Endodermal cell (in vitro differentiated cells): ENCODE data around the gene USP49. TPM values are rescaled to one million over a fixed set of nuclear protein-coding genes. Genes with fewer than 3 reads are reported as not detected.

Source experiments
- DNase-seq: peaks from one replicate; pipeline ENCODE4 v3.0.0-alpha.2; 2017
- H3K27ac ChIP-seq: 2 replicates; pipeline ENCODE4 v1.5.1; 2013; ENCODE audit warnings: mild to moderate bottlenecking, low read depth, low read length, moderate library complexity
- H3K27me3 ChIP-seq: 2 replicates; pipeline ENCODE4 v1.6.1; 2013; ENCODE audit warnings: mild to moderate bottlenecking, low read length, moderate library complexity; ENCODE audit not compliant: insufficient read depth, control insufficient read depth, poor library complexity, severe bottlenecking
- H3K36me3 ChIP-seq: 2 replicates; pipeline ENCODE4 v1.7.0; 2013; ENCODE audit warnings: mild to moderate bottlenecking, low read length, moderate library complexity; ENCODE audit not compliant: control insufficient read depth, insufficient read depth
- H3K4me1 ChIP-seq: one replicate; pipeline ENCODE4 v1.7.0; 2013; ENCODE audit warnings: low read length; ENCODE audit not compliant: control insufficient read depth, insufficient read depth
- H3K4me3 ChIP-seq: 2 replicates; pipeline ENCODE4 v1.5.1; 2013; ENCODE audit warnings: mild to moderate bottlenecking, low read length, moderate library complexity
- H3K9ac ChIP-seq: 2 replicates; pipeline ENCODE4 v1.6.1; 2013; ENCODE audit warnings: mild to moderate bottlenecking, low read length, moderate library complexity; ENCODE audit not compliant: poor library complexity, severe bottlenecking; ENCODE audit errors: extremely low read depth
- H3K9me3 ChIP-seq: 2 replicates; pipeline ENCODE4 v1.6.1; 2013; ENCODE audit warnings: mild to moderate bottlenecking, low read length, moderate library complexity; ENCODE audit not compliant: control insufficient read depth
- H3K27ac Mint-ChIP-seq: 2 replicates; pipeline ENCODE4 v1.8.0; 2020; ENCODE audit warnings: mixed read lengths
- H3K27me3 Mint-ChIP-seq: 2 replicates; pipeline ENCODE4 v1.8.0; 2021; ENCODE audit warnings: mild to moderate bottlenecking, mixed read lengths; ENCODE audit not compliant: insufficient read depth
- H3K36me3 Mint-ChIP-seq: 2 replicates; pipeline ENCODE4 v1.8.0; 2020; ENCODE audit warnings: low read depth, mixed read lengths
- H3K4me1 Mint-ChIP-seq: 2 replicates; pipeline ENCODE4 v1.8.0; 2020; ENCODE audit warnings: mixed read lengths
- H3K4me3 Mint-ChIP-seq: 2 replicates; pipeline ENCODE4 v1.8.0; 2020; ENCODE audit warnings: mild to moderate bottlenecking, moderate library complexity, mixed read lengths
- H3K9me3 Mint-ChIP-seq: 2 replicates; pipeline ENCODE4 v1.8.0; 2020; ENCODE audit warnings: mild to moderate bottlenecking, mixed read lengths
- CTCF ChIP-seq: fragments of 200-600 bp; sonication (generic); conservative IDR thresholded peaks from 2 replicates; pipeline ENCODE4 v1.5.0; 2021; ENCODE audit warnings: antibody characterized with exemption, mild to moderate bottlenecking
- WGBS, 2 experiments: methylation state at CpG; one replicate each; pipeline versions ENCODE4 v1.1.5 to v1.1.7; 2013; ENCODE audit warnings: missing lambda C conversion rate in 2 of 2, mixed read lengths in 1 of 2; ENCODE audit not compliant: insufficient coverage in 1 of 2, insufficient read length in 1 of 2; 5-methylcytosine and 5-hydroxymethylcytosine counted together
- total RNA-seq, 2 donors: library from RNA; stranded (reverse); fragmentation: NEBNext Ultra II Directional in 1 of 2; extraction: Animal tissue kit (Norgen Biotek cat#: 25700) in 1 of 2; gene quantifications; 2 replicates in 1 of 2; 3 replicates in 1 of 2; pipeline ENCODE4 v1.2.1, GENCODE V29; 2021

Gene USP49
- total RNA-seq, 2 donors from 2014 or later, result 14.0 to 18.9 TPM

- Histone ChIP-seq H3K4me3 (no peak overlapping the region), H3K27ac (no peak overlapping the region), H3K27me3 (no peaks in the 10 kb centered on the region), H3K9me3 (no peaks in the 10 kb centered on the region), H3K4me1 (no peaks in the 10 kb centered on the region), H3K36me3 (no peaks in the 10 kb centered on the region), H3K9ac (no peak overlapping the region)
- WGBS, 2 experiments, result 84 to 92% methylated on average over 8 to 10 of the region's 10 CpGs
- no peak for DNase-seq
- TF ChIP-seq CTCF, result no peak
- Mint-ChIP-seq H3K36me3 (no peaks in the 10 kb centered on the region), H3K4me3 (no peak overlapping the region), H3K9me3 (no peaks in the 10 kb centered on the region), H3K4me1 (no peaks in the 10 kb centered on the region), H3K27ac (no peak overlapping the region), H3K27me3 (peaks cover 13% of the 10 kb centered on the region)
Observed at GRCh38 chr6:41746107-41746506, 149.1 kb downstream of the USP49 start.

GRCh38 chr6:41744236-41744787 is 150.9 kb downstream of the USP49 start:
- no peak overlapping the region for H3K27ac Mint-ChIP-seq
- Histone ChIP-seq H3K9me3 (no peaks in the 10 kb centered on the region), H3K27me3 (no peaks in the 10 kb centered on the region), H3K4me3 (no peak overlapping the region), H3K36me3 (no peaks in the 10 kb centered on the region), H3K9ac (no peak overlapping the region), H3K4me1 (no peaks in the 10 kb centered on the region), H3K27ac (no peak overlapping the region)
- peaks cover 9% of the 10 kb centered on the region for H3K27me3 Mint-ChIP-seq
- DNase-seq, result no peak
- no peaks in the 10 kb centered on the region for H3K9me3 Mint-ChIP-seq
- H3K4me1 Mint-ChIP-seq, result no peaks in the 10 kb centered on the region
- H3K36me3 Mint-ChIP-seq, result no peaks in the 10 kb centered on the region
- WGBS, 2 experiments, result 91 to 100% methylated on average over 3 to 7 of the region's 7 CpGs
- H3K4me3 Mint-ChIP-seq, result no peak overlapping the region
- TF ChIP-seq CTCF, result no peak

- no peaks in the 10 kb centered on the region for H3K36me3 Mint-ChIP-seq
- no peaks in the 10 kb centered on the region for H3K27me3 ChIP-seq
- no peak overlapping the region for H3K9ac ChIP-seq
- 88 to 92% methylated on average over 1 to 6 of the region's 6 CpGs for WGBS, 2 experiments
- no peak for DNase-seq
- H3K27me3 Mint-ChIP-seq, result peaks cover 9% of the 10 kb centered on the region
- no peak overlapping the region for H3K27ac Mint-ChIP-seq
- no peaks in the 10 kb centered on the region for H3K4me1 Mint-ChIP-seq
- no peak overlapping the region for H3K27ac ChIP-seq
- no peak overlapping the region for H3K4me3 Mint-ChIP-seq
- H3K4me3 ChIP-seq, result no peak overlapping the region
- no peaks in the 10 kb centered on the region for H3K4me1 ChIP-seq
- no peaks in the 10 kb centered on the region for H3K9me3 Mint-ChIP-seq
- no peak for TF ChIP-seq CTCF
- H3K9me3 ChIP-seq, result no peaks in the 10 kb centered on the region
- H3K36me3 ChIP-seq, result no peaks in the 10 kb centered on the region
Observed at GRCh38 chr6:41743406-41744235, 151.6 kb downstream of the USP49 start.
